Nucleus accumbens (tissue), 56 donors: ENCODE data around the gene AK8.
"Not testable (repeated sequence)": the region's sequence is repeated elsewhere in the genome, so short reads cannot be mapped to it uniquely, and the experiment has no call there.

ENCODE experiments used
- DNase-seq, 56 donors: peaks; one replicate each; lab custom pipeline; 2025; lab: John Stamatoyannopoulos, UW

Gene AK8

GRCh38 chr9:132728071-132728470 is 150.0 kb downstream of the AK8 start:
- no peak for DNase-seq

- no peak for DNase-seq
Measured at GRCh38 chr9:132726576-132727130, 151.4 kb downstream of the AK8 start.

GRCh38 chr9:132725306-132725705 is 152.8 kb downstream of the AK8 start:
- no peak for DNase-seq

- DNase-seq = no peak
Measured at GRCh38 chr9:132723809-132724208, 154.3 kb downstream of the AK8 start.

DNA sequence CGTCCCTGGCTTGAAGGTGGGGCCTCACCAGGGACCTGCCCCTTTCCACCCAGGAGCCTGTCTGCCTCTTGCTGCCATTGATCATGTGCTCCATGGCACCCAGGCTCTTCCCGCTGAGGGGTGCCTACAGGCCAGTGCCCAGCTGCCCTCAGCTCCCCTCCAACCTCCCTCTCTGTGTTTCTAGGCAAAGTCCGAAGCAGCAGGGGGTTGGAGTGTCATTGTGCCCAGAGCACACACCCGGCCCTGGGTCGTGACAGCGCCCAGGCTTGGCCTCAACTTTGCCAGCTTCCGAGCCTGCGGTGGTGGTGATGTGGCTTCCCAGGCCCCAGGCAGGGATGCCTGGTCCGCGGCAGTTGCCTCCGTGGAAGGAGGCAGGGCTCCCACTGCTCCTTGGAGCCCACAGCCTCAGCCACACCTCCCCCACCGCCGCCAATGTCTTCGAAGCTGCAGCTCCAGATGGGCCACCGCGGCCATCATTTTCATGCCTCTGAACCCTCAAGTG is 155.5 kb downstream of the AK8 start:
- DNase-seq = no peak

DNA sequence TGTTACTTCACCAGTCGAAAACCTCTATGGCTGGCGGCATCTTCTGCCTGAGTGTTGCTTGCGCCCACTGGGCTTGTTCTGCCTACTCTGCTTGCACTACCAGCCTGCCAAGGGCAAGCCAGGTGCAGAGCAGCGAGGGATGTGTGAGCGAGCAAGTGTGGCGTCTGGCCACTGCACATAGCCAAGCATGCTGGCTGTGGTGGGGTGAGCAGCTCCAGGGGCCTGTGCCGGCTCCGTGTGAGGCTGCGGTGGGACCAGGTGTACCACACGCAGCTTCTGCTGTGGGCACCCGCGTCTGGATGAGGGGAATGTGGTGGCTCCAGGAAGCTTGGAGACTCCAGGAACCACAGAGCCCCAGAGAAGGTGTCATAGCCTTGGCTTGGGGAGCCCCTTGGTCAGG is 156.4 kb downstream of the AK8 start:
- DNase-seq = no peak

DNA sequence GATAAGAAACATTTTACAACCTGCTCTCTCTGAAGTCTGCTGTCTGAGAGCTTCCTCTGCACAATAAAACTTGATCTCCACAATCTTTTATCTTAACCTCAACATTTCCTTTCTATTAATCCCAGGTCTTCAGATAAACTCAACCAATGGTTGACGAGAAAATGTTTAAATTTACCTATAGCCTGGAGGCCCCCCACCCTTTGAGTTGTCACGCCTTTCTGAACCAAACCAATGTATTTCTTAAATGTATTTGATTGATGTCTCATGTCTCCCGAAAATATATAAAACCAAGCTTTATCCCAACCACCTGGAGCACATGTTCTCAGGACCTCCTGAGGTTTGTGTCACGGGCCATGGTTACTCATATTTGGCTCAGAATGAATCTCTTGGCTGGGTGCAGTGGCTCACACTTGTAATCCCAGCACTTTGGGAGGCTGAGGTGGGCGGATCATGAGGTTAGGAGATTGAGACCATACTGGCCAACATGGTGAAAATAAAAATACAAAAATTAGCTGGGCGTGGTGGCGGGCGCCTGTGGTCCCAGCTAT is 159.6 kb downstream of the AK8 start:
- not testable (repeated sequence) for DNase-seq

DNA sequence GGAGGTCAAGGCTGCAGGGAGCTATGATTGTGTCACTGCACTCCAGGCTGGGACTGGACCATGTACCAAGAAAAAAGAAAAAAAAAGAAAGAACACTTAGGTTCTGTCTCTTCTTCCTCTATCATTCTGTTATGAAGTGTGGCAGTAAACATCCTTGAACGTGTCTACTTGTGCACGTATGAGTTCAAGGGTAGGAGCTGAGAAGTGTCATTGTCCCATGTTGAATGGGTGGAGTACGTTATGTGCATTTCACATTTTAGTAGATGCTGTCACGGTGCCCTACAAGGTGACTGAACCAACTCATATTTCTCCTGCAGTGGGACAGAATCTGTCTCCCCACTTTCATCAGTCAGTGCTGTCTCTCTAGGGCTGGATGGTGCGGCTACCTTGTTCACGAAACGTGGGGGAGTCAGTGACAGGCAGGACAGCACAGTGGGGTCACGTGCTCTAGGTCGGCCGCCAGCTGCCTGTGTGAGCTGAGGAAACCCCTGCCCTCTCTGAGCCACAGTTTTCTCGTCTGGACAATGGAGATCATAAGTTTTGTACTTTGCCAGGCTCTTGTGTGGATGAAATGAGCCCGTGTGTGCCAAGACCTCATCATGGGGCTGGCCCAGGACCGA is 160.6 kb downstream of the AK8 start:
- no peak for DNase-seq

DNA sequence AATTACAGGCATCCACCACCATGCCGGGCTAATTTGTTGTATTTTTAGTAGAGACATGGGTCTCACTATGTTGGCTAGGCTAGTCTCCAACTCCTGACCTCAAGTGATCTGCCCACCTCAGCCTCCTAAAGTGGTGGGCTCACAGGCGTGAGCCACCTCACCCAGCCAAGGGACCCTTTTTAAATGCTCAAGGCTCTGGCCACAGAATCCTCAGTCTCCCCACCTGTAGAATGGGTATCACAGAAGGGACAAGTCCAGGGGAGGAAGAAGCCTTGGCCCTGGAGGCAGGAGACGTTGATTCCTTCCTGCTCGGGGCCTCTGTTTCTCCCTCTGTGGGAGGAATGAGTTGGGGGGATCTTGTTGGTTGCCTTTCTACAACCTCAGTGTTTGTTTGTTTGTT is 162.1 kb downstream of the AK8 start:
- no peak for DNase-seq

- DNase-seq = no peak
Measured at GRCh38 chr9:132712753-132713152, 165.3 kb downstream of the AK8 start.

GRCh38 chr9:132711846-132712245 is 166.2 kb downstream of the AK8 start:
- DNase-seq = no peak

DNA sequence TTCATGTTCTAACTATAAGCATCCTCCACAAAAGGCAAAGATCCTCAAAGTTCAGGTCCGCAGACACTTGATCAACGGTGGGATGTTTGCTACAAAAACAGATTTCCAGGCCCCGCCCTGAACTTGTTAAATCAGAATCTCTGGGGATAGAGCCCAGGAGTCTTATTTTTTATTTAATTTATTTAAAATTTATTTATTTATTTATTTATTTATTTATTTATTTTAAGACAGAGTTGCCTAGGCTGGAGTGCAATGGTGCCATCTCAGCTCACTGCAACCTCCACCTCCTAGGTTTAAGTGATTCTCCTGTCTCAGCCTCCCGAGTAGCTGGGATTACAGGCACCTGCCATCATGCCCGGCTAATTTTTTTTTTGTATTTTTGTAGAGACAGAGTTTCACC is 166.9 kb downstream of the AK8 start:
- DNase-seq = not testable (repeated sequence)

GRCh38 chr9:132710333-132710732 is 167.8 kb downstream of the AK8 start:
- DNase-seq = no peak

DNA sequence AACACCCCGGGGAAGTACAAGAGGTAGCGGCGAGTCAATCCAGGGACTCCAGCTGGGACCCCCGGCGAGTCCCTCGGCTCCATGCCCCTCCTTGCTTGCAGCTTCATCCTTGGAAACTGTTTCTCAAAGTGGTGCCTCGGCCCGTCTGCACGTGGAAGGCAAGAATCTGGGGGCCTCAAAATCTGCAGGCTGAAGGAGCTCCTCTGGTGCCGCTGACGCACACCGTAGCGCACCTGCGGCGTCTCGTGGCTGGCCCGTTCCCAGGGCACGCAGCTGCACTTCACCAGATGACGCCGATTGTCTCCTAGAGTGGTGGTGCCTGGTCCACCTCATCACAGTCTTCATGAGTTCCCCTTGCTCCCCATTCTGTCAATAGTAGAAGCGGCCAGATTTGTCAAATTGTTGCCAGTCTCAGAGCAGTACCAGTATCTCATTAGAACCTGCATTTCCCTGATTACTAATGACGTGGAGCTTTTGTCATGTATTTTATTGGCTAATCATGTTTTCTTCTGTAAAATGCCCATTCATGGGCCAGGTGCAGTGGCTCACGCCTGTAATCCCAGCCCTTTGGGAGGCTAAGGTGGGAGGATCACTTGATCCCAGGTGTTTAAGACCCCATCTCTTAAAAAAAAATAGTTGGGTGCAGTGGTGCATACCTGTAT is 169.2 kb downstream of the AK8 start:
- DNase-seq = no peak

- DNase-seq = no peak
Measured at GRCh38 chr9:132708239-132708638, 169.8 kb downstream of the AK8 start.

DNA sequence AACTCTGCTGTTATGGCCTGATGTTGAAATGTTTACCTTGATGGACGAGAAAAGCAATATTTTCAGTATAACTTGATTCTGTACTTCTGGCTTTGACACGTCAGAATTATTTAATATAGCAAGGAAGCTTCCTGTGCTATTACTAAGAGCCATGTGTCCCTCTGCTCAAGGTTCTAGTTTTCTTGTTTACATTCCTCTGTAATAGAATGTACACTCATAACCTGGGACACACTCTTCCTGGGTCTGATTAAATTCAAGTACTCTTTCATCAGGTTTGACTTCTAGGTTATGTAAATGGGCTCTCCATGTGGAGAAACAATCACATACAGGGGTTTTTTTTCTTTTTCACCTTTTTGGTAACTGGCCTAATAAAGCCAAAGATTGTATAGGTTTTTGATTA is 174.7 kb downstream of the AK8 start:
- no peak for DNase-seq

- no peak for DNase-seq
Measured at GRCh38 chr9:132702254-132702653, 175.8 kb downstream of the AK8 start.

GRCh38 chr9:132699956-132700355 is 178.1 kb downstream of the AK8 start:
- no peak for DNase-seq

DNA sequence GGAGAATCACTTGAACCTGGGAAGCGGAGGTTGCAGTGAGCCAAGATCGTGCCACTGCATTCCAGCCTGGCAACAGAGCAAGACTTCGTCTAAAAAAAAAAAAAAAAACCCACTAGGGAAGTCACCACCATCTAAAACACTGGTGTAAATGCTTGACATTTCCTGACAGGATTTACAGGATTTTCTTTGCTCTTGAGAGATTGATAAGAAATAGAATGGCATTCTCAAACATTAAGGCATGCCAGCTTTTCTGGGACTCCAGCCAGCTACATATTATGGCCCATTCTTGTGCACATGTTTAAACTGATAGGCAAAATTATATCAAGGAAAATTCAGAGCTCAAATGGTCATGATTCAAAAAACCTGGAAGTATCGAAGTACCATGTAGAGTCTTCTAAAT is 179.1 kb downstream of the AK8 start:
- no peak for DNase-seq

DNA sequence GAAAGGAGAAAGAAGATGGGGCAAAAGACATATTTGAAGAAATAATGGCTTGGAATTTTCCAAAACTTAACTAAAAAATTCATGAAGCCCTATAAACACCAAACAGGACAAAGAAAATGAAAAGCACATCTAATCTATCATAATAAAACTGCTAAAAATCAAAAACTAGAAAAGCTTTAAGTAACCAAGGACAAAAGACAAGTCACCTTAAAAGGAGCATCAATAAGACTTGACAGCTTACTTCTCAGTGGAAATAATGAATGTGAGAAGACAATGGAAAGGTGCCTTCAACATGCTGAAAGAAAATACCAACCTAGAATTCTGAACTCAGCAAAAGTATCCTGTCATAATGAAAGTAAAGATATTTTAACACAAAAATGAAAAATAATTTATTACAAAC is 180.9 kb downstream of the AK8 start:
- no peak for DNase-seq

GRCh38 chr9:132694144-132694543 is 183.9 kb downstream of the AK8 start:
- no peak for DNase-seq

GRCh38 chr9:132690696-132691095 is 187.4 kb downstream of the AK8 start:
- DNase-seq = no peak
